Natural killer cell (primary cell): ENCODE results near the gene UGT8. TPM values are rescaled to one million over a fixed set of nuclear protein-coding genes. Genes with fewer than 3 reads are reported as not detected.

Experiments used
- ATAC-seq, 3 donors: fragments of 150-1000 bp in 2 of 3; fragments of 200-7000 bp in 1 of 3; cut with Tn5 transposase; 1 replicate in 1 of 3; 2 replicates in 2 of 3; pipeline ENCODE4 v1.10.0; 2021; ENCODE audit warnings: mild to moderate bottlenecking in 2 of 3, moderate library complexity in 2 of 3
- DNase-seq, 2 donors: peaks; one replicate each; pipeline versions ENCODE4 v3.0.0 to v3.0.0-alpha.2; 2013 to 2021; ENCODE audit warnings: mixed read lengths in 1 of 2
- H3K27ac ChIP-seq: one replicate; pipeline ENCODE4 v1.5.1; 2013; ENCODE audit warnings: mild to moderate bottlenecking, low read length
- H3K27me3 ChIP-seq: one replicate; pipeline ENCODE4 v1.6.1; 2013; ENCODE audit warnings: low read length; ENCODE audit not compliant: control insufficient read depth, insufficient read depth
- H3K36me3 ChIP-seq: one replicate; pipeline ENCODE4 v1.6.1; 2013; ENCODE audit warnings: low read length; ENCODE audit not compliant: control insufficient read depth, insufficient read depth
- H3K4me1 ChIP-seq: one replicate; pipeline ENCODE4 v1.6.1; 2013; ENCODE audit warnings: low read length; ENCODE audit not compliant: control insufficient read depth, insufficient read depth
- H3K4me3 ChIP-seq: one replicate; pipeline ENCODE4 v1.5.1; 2013; ENCODE audit warnings: low read length
- H3K9me3 ChIP-seq: one replicate; pipeline ENCODE4 v1.6.1; 2013; ENCODE audit warnings: low read length; ENCODE audit not compliant: control insufficient read depth, insufficient read depth
- H3K27ac Mint-ChIP-seq, 2 donors: one replicate each; pipeline ENCODE4 v1.8.0; 2022; ENCODE audit warnings: mild to moderate bottlenecking in 2 of 2, mixed read lengths in 2 of 2, moderate library complexity in 1 of 2
- H3K27me3 Mint-ChIP-seq, 2 donors: one replicate each; pipeline ENCODE4 v1.8.0; 2022; ENCODE audit warnings: low read depth in 2 of 2, mixed read lengths in 2 of 2
- H3K36me3 Mint-ChIP-seq: one replicate; pipeline ENCODE4 v1.8.0; 2022; ENCODE audit warnings: mixed read lengths
- H3K4me1 Mint-ChIP-seq, 2 donors: one replicate each; pipeline ENCODE4 v1.8.0; 2022; ENCODE audit warnings: mixed read lengths in 2 of 2
- H3K4me3 Mint-ChIP-seq: one replicate; pipeline ENCODE4 v1.8.0; 2022; ENCODE audit warnings: mild to moderate bottlenecking, moderate library complexity, mixed read lengths
- H3K9me3 Mint-ChIP-seq, 2 donors: one replicate each; pipeline ENCODE4 v1.8.0; 2022; ENCODE audit warnings: mixed read lengths in 2 of 2
- WGBS: methylation state at CpG from one replicate; pipeline ENCODE4 v1.1.7; 2013; ENCODE audit warnings: missing lambda C conversion rate; ENCODE audit not compliant: insufficient coverage; 5-methylcytosine and 5-hydroxymethylcytosine counted together
- intact Hi-C: fragments of 100-400 bp; cut with micrococcal nuclease; formaldehyde crosslinking; loops from one replicate; pipeline ENCODE4 v1.14.2; 2022
- total RNA-seq, 4 donors: library from RNA; stranded (reverse); fragments of 120-200 nt in 1 of 4; gene quantifications; one replicate each; pipeline versions ENCODE4 v1.2.3 to v1.2.4, GENCODE V29; 2013 to 2022
- TF ChIP-seq, protein P1 (sequence below): fragments of 200-600 bp; IDR thresholded peaks from one replicate; pipeline ENCODE4 v1.8.0; 2022; ENCODE audit warnings: antibody characterized with exemption

Gene UGT8
- total RNA-seq, 3 donors from 2014 or later (not counting 1 experiment from before 2014, with no cell fraction given) = 0.16 to 0.25 TPM; not detected in 1

DNA sequence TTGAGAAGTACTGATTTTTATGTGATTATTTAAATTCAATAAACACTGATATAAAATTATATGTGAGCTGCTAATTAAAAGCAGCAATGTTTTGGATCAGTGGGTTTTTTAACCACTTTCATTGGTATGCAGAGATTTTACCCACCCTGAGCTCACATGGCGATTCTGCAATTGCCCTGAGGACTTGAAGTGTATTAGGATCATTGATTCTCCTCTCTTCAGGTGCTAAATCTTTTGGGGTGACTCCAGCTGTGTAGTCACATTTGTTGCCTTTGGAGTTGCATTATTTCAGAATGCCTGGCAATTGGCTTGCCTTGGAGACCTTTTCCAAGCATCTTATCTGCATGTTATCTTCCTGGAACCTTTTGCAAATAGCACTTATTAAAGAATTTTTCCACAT, 51.3 kb downstream of the UGT8 start:
- no peak overlapping the region for H3K27ac Mint-ChIP-seq
- H3K27me3 ChIP-seq = no peaks in the 10 kb centered on the region
- H3K4me3 ChIP-seq = no peak overlapping the region
- H3K4me1 Mint-ChIP-seq = no peaks in the 10 kb centered on the region
- H3K4me1 ChIP-seq = no peaks in the 10 kb centered on the region
- no peaks in the 10 kb centered on the region for H3K9me3 Mint-ChIP-seq
- 73% methylated on average over 1 of the region's 1 CpG for WGBS
- H3K36me3 Mint-ChIP-seq = no peaks in the 10 kb centered on the region
- ATAC-seq (no peak), DNase-seq (no peak)
- H3K27me3 Mint-ChIP-seq = no peaks in the 10 kb centered on the region
- no peaks in the 10 kb centered on the region for H3K9me3 ChIP-seq
- H3K4me3 Mint-ChIP-seq = no peak overlapping the region
- TF ChIP-seq, protein P1, sequence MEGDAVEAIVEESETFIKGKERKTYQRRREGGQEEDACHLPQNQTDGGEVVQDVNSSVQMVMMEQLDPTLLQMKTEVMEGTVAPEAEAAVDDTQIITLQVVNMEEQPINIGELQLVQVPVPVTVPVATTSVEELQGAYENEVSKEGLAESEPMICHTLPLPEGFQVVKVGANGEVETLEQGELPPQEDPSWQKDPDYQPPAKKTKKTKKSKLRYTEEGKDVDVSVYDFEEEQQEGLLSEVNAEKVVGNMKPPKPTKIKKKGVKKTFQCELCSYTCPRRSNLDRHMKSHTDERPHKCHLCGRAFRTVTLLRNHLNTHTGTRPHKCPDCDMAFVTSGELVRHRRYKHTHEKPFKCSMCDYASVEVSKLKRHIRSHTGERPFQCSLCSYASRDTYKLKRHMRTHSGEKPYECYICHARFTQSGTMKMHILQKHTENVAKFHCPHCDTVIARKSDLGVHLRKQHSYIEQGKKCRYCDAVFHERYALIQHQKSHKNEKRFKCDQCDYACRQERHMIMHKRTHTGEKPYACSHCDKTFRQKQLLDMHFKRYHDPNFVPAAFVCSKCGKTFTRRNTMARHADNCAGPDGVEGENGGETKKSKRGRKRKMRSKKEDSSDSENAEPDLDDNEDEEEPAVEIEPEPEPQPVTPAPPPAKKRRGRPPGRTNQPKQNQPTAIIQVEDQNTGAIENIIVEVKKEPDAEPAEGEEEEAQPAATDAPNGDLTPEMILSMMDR = no peak
- H3K27ac ChIP-seq = no peak overlapping the region
- H3K36me3 ChIP-seq = no peaks in the 10 kb centered on the region
- intact Hi-C loops = no loop called here

DNA sequence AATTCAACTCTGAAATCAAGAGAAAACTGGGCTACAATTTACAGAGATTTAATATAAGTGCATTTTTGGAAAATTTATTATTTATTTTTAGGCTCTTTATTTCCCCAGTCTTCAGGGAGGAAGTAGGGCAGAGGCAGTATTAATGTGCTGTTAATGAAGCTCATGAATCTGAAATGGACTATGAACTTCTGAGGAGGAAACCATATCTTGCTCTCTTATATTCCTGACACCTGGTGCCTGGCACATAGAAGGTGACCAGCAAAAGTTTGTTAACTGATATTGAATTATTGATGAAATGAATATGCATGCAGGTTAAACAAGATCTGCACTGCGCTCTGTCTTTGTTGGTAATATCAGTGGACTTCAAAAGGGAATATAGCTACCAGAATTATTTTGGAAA, 55.1 kb downstream of the UGT8 start:
- H3K27me3 Mint-ChIP-seq = peaks cover 2 to 5% of the 10 kb centered on the region in 2 donors
- H3K27ac Mint-ChIP-seq = no peak overlapping the region
- H3K36me3 Mint-ChIP-seq = no peaks in the 10 kb centered on the region
- H3K4me1 Mint-ChIP-seq = no peaks in the 10 kb centered on the region
- Histone ChIP-seq H3K27me3 (no peaks in the 10 kb centered on the region), H3K4me1 (no peaks in the 10 kb centered on the region), H3K36me3 (no peaks in the 10 kb centered on the region), H3K4me3 (no peak overlapping the region), H3K9me3 (no peaks in the 10 kb centered on the region), H3K27ac (no peak overlapping the region)
- TF ChIP-seq, protein P1 = no peak
- intact Hi-C loops = no loop called here
- H3K4me3 Mint-ChIP-seq = no peak overlapping the region
- no peak for DNase-seq
- 92% methylated on average over 1 of the region's 1 CpG for WGBS
- H3K9me3 Mint-ChIP-seq = no peaks in the 10 kb centered on the region
- no peak for ATAC-seq

DNA sequence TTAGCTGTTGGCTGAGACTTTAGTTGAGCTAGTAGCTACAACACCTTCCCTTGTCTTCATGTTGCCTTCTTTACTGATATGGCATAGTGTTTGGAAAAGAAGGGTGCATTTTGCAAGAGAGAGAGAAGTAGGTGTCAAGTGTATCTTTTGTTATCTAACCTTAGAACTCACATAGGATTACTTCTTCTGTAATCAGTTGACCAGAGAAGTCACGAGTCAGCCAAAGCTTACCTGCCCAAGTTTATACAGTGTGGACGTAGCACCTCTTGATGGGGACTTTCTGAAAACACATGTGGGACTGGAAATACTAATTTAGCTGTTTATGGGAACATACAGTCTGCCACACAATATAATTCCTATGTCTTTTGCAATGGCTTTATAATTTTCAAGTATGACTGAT, 56.0 kb downstream of the UGT8 start:
- Mint-ChIP-seq H3K27ac (no peak overlapping the region), H3K9me3 (no peaks in the 10 kb centered on the region), H3K36me3 (no peaks in the 10 kb centered on the region), H3K27me3 (peaks cover 2 to 5% of the 10 kb centered on the region in 2 donors), H3K4me1 (no peaks in the 10 kb centered on the region), H3K4me3 (no peak overlapping the region)
- H3K27ac ChIP-seq = no peak overlapping the region
- TF ChIP-seq, protein P1 = no peak
- no peaks in the 10 kb centered on the region for H3K4me1 ChIP-seq
- H3K36me3 ChIP-seq = no peaks in the 10 kb centered on the region
- no peak for DNase-seq
- no peaks in the 10 kb centered on the region for H3K27me3 ChIP-seq
- no peaks in the 10 kb centered on the region for H3K9me3 ChIP-seq
- WGBS = 79% methylated on average over 2 of the region's 2 CpGs
- intact Hi-C loops = no loop called here
- ATAC-seq = no peak
- H3K4me3 ChIP-seq = no peak overlapping the region

DNA sequence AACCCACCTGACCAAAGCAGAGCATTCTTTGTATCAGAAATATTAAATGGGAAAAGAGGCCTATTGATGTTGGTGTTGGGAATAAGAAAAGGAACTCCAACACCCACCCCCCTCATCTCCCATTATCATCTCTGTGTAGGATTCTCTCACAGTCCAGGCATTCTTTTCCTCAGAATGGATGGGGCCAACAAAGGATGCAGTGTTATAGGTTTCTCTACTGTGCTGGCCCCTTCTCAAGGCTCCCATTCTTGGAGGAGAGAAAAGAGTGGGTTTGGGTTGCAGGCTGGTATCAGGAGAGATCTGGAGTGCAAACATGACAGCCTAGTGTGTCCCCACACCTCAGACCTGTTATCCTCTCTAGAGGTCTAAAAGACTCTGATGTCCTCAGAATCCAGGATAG, 59.6 kb downstream of the UGT8 start:
- H3K4me1 ChIP-seq = no peaks in the 10 kb centered on the region
- no peak overlapping the region for H3K27ac Mint-ChIP-seq
- H3K4me1 Mint-ChIP-seq = no peaks in the 10 kb centered on the region
- H3K4me3 ChIP-seq = no peak overlapping the region
- no peaks in the 10 kb centered on the region for H3K36me3 ChIP-seq
- H3K36me3 Mint-ChIP-seq = no peaks in the 10 kb centered on the region
- TF ChIP-seq, protein P1 = no peak
- H3K27me3 Mint-ChIP-seq = peaks cover 2 to 5% of the 10 kb centered on the region in 2 donors
- H3K27ac ChIP-seq = no peak overlapping the region
- DNase-seq (no peak), ATAC-seq (no peak)
- intact Hi-C loops = no loop called here
- H3K9me3 Mint-ChIP-seq = no peaks in the 10 kb centered on the region
- no peaks in the 10 kb centered on the region for H3K9me3 ChIP-seq
- no peak overlapping the region for H3K4me3 Mint-ChIP-seq
- no peaks in the 10 kb centered on the region for H3K27me3 ChIP-seq
